ENCODE measurements around the gene MICAL1.

DNA sequence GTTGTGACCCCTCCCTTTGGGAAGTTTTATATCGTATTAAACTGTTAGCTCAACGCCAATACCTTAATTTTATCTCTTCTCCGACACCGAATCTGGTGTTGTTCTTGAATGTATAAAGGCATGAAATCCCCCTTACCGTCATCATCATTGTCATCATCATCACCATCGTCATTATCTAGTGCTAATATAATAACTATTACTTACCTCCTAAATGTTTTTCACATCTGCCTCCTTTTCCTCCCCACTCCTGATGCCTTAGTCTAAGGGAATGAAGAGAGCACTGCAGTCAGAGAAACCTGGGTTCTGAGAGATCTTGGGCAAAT lies 28.1 kb upstream of the MICAL1 start:
- TF ChIP-seq, protein P1, sequence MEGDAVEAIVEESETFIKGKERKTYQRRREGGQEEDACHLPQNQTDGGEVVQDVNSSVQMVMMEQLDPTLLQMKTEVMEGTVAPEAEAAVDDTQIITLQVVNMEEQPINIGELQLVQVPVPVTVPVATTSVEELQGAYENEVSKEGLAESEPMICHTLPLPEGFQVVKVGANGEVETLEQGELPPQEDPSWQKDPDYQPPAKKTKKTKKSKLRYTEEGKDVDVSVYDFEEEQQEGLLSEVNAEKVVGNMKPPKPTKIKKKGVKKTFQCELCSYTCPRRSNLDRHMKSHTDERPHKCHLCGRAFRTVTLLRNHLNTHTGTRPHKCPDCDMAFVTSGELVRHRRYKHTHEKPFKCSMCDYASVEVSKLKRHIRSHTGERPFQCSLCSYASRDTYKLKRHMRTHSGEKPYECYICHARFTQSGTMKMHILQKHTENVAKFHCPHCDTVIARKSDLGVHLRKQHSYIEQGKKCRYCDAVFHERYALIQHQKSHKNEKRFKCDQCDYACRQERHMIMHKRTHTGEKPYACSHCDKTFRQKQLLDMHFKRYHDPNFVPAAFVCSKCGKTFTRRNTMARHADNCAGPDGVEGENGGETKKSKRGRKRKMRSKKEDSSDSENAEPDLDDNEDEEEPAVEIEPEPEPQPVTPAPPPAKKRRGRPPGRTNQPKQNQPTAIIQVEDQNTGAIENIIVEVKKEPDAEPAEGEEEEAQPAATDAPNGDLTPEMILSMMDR (IDR thresholded peaks at IDR 0.05): no peak
- TF ChIP-seq POLR2A (IDR thresholded peaks at IDR 0.05): no peak

Data from thyroid gland (tissue), 4 donors.